Stimulated activated CD8-positive, alpha-beta memory T cell treated with anti-CD3 and anti-CD28 coated beads, Interleukin-2, amount 100 ng/mL, for 48 hours (primary cell): Measurements from ENCODE around the gene PPP3CB.
A peak's percentile ranks its signal among the peaks of the same experiment; 100 is the strongest.

Source experiments
- DNase-seq, 2 donors: peaks; one replicate each; pipeline ENCODE4 v3.0.0-alpha.2; 2020; ENCODE audit warnings: low read depth in 2 of 2

The PPP3CB gene

DNA sequence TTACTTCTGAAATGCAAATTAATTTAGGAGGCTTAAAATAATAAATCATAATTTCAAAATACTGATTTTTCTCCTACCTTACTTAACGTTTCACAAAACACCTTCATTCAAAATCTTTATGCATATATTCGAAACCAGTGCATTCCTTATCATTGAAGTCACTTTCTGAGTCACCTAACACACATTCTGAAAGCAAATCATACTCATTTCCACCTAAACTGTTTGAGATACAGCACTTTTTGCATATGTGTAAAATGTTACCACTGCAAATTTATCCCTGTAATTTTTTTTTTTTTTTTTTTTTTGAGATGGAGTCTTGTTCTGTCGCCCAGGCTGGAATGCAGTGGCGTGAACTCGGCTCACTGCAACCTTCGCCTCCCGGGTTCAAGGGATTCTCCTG is 15.7 kb downstream of the PPP3CB start:
- DNase-seq, result no peak

- no peak for DNase-seq
Observed at GRCh38 chr10:73478636-73479035, 17.2 kb downstream of the PPP3CB start.

DNA sequence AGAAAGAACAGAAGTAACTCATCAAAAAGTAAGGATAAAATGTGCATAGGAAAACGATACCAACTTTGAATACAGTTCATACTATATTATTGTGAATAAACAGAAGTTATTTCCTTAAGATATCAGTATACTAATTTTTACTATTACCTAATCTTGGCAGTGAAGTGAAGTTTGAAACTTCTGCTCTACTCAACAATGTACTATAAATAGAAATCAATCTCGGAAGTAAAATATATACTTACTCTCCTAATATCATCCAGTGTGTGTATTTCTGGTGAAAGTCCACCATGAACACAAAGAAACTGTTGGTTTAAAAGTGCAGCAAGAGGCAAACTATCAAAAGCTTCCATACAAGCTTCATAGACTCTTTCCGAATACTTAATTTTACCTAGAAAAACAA is 24.6 kb downstream of the PPP3CB start:
- DNase-seq, result no peak

DNA sequence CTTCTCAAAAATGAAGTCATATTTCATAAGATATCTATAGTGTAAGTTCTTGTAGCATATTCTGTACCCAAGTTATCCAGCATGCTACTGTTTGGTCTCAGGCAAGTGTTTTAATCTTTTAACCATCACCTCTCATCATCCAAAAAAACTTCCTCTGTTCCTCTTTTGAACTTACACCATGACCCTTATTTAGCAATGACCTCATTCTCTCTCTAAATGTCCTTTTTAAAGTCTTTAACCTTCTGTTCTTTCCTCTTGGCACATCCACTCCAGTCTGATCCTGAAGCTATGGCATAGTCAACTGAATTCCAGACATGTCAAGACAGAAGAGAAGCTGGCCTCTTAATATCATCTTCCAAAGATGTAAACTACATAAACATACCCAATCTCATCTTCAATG is 26.2 kb downstream of the PPP3CB start:
- no peak for DNase-seq

DNA sequence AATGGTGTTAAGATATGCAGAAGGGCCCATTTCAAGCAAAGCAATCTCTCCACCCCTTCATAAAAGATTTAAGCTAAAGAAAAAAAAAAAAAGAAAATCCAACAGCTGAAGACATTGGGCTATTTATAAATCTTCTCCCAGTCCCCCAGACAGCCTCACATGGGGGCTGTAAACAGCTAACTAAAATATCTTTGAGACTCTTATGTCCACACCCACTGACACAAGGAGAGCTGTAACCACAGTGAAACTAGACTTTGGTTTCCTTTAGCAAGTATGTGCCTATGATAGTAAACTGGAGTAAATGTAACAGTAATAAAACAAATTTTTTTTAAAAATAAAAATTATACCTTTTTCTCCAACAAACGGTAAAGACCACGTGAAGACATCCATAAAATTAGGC is 28.6 kb downstream of the PPP3CB start:
- DNase-seq, result no peak

GRCh38 chr10:73465978-73466726 is 29.7 kb downstream of the PPP3CB start:
- DNase-seq, result no peak

DNA sequence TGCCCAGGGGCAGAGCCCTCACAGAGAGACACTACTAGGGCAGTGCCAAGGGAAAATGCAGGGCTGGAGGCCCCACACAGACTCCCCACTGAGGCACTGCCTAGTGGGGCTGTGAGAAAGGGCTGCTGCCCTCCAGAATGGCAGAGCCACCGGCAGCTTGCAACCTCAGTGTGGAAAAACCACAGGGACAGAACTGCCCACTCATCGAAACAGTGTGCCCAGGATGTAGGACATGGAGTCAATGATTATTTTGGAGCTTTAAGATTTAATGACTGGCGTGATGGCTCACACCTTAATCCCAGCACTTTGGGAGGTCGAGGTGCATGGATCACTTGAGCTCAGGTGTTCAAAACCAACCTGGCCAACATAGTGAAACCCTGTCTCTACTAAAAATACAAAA is 34.9 kb downstream of the PPP3CB start:
- no peak for DNase-seq

DNA sequence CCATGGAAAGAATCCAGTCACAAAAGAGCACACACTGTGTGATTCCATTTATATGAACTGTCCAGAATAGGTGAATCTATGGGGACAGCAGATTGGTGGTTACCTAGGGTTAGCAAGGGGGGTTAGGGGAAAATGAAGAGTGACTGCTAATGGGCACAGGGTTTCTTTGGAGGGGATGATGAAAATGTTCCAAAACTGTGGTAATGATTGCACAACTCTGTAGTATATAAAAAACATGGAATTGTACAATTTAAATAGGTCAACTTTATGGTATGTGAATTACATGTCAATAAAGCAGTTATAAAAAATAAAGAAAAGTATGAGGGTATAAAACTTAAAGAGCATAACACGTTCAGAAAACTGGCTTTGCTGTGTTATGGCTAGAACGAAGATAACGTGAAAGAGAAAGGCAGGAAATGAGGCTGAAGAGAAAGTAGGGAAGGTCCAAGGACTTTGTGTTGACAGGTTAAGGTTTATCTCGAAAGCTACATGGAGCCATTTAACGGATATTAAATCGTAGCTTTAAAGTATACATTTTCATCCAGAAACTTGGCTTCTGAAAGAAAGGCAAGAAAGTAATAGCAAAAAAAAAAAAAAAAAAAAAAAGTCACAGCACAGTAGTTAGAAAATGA is 36.0 kb downstream of the PPP3CB start:
- DNase-seq, result no peak

GRCh38 chr10:73456187-73456890 is 39.5 kb downstream of the PPP3CB start:
- DNase-seq, result no peak

DNA sequence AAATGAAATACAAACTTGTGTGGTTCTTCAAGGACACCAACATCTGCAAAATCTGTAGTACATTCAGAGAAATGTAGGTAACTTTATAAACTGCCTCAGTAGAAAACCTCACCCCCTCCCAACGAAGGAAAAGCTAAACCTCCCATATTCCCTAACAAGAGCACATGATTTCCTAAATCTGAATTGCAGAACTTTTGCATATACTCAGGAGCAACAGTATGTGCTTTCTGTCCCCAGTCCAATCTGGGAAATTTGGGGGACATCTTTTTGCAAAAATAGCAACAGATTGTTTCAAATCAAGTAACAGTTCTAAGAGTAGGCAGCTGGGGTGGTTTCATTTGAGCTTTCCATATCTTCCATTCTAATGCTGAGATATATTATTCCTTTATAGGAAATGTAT is 46.7 kb downstream of the PPP3CB start:
- DNase-seq, result no peak

GRCh38 chr10:73448384-73448783 is 47.4 kb downstream of the PPP3CB start:
- no peak for DNase-seq

DNA sequence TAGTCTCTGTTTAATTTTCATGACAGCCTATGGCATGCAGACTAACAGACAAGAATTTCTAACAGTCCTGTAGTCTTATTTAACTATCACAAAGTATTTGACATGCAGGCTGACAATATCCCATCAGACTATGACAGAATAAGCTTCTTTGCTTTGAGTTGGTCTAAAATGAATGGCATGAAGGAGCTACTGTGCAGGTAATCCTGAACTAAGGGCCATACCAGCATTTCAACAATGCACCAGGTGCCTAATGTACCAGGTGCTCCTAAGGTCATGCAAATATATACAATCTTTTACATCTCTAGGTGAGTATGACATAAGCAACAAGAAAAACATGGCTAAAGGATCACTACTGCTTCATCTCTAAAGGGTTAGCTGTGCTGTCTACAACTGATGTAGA is 48.9 kb downstream of the PPP3CB start:
- no peak for DNase-seq

- no peak for DNase-seq
Observed at GRCh38 chr10:73444457-73444856, 51.4 kb downstream of the PPP3CB start.

DNA sequence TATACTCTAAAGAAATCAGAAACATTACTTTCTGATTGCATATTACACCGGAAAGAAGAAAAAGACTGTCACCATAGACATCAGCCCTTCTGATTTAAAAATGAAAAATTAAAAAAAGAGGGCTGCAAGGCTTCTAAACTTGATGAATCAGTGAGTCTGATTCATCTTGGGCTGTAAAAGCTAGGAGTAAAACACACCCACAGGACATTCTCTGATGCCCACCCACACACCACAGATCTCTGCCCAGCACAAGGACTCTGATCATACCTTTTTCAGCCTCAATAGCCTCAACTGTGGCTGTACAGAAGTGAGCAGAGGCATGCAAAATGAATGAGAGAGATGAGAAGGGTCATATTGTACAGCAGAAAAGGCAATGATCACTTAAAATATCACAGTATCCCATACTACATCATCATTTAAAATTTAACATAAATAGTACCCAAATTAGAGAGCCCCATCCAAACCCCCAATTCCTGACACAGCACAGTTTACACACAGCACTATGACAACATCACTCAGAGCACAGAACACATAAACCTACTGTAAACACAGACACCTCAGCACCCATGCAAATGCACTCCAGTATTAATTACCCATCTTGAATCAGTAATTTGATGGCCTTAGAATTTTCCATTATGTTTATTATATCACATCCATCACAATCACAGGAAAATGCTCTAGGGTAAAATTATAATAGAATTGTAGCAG is 56.1 kb downstream of the PPP3CB start:
- peak in 1 of 2 donors; percentile 1 for DNase-seq

DNA sequence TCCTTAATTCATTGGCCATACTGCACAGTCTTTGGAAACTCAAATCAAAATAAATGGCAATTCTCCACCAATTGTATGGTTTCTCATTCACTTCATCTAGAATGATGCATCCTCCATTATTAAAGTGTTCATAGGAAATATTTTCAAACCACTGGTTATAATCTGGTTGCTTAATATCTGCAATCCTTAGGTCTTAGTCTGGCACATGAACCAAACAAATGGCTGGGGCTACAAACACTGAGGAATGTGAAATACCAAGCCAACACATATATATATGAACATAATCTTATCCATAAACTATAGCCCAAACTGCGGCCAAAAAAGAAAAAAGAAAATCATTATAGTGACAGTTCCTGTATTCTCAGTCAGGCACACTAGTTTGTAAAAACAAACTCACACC is 56.8 kb downstream of the PPP3CB start:
- no peak for DNase-seq

DNA sequence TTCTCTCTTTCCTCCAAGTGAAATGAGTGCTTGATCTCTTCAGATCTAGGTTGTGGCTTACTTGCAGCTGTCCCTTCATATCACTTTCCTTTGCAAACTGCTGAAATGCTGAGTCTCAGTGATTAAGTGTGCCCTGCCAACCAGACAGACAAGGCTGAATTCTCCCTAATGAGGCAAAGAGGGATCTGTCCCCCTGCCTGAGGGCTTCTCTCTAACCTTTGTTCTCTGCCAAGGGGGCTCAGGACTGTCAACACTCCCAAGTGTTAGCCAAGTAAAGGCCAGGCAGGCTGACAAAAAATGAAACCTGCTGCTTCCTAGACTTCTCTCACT is 62.3 kb downstream of the PPP3CB start, which contains the start of gene MSS51:
TSS of gene MSS51 (minus strand) at position 24 of the 330 bp plus-strand sequence. CDS start 5,277 bp downstream, outside the sequence.
- DNase-seq, result no peak

DNA sequence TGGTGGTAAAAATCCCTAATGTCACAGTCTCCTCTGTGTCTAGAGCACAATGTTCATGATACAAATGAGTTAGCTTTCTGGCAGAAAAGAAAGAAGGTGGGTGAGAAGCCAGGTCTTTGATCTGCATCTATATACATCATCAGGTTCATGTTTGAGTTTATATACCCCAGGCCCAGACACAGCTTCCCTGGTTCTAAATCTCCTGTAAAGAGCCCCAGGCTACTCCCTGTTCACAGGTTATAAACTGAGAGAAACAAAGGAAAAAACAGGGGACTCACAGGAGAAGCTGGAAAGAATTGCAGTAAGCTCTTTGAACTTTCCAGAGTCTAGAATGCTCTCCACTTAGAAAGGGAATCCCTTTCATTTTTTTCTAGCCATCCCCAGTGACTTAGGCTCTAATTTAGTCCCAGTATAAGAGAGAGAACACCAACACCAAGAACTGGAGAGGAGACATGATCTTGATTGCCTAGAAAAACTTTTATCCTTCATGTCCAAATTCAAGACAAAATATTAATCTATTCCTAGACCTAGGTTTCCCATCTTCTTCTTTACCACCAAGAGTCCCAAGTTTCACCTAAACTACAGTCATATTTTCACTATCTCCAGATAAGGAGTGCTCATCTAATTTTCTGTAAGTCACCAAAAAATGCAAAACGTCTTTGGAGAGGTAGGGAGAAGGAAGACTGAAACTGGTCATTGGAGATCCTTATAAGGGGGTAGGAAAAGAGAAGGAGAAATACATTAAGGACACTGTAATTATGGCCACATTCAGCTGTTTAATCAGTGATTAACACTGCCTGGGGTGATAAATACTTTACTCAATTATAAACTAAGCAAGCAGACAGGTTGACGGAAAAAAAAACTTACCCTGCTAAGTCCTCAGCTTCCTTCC is 62.9 kb downstream of the PPP3CB start:
- DNase-seq, result no peak

DNA sequence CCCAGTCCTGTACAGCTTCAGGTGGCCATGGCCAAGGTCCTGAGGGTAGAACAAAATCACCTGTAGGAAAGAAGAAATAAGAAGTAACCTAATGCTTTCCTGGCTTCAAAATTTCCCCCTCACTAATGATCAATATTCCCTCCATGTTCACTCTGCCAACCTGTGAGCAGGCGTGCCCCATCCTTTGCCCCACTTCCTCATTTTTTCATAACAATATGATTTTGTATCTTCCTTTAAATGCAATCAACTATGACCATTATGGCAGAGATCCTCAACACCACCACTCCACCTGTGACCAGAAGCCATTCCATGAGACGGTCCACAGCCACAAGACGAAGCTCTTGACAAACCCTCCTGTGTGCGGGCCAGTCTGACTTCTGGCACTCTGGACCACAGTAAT is 69.5 kb downstream of the PPP3CB start:
- no peak for DNase-seq

DNA sequence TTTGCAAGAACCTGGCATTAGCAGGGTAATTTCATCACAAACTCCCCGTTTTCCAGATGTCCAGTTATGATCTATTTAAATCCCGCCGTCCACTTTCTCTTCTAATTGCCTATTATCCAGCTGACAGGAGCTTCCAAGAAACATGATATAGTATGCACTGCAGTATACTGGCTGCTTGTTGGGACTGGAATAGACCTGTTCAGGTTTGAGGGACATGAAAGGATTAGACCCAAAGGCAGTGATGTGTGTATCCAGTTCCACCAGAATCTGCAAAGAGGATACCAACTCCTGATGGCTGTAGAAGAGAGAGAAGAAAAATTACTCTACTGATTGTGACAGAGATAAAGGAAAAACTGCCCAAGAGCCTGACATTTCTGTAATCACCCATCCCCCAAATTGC is 71.3 kb downstream of the PPP3CB start:
- no peak for DNase-seq

- no peak for DNase-seq
Observed at GRCh38 chr10:73423309-73423708, 72.5 kb downstream of the PPP3CB start.

GRCh38 chr10:73416571-73416970 is 79.3 kb downstream of the PPP3CB start:
- no peak for DNase-seq
